H1 (cell line): Measurements from ENCODE around the gene RASGEF1C. TPM values are rescaled to one million over a fixed set of nuclear protein-coding genes. Genes with fewer than 3 reads are reported as not detected.

Experiments used
- RAD21 ChIP-seq, 2 experiments: IDR thresholded peaks in 1 of 2; conservative IDR thresholded peaks in 1 of 2; 2 replicates each; pipeline ENCODE4 v1.6.1; 2011; ENCODE audit warnings: low read depth in 2 of 2, low read length in 2 of 2, improper control_type of control experiment in 1 of 2, inconsistent platforms in 1 of 2, mild to moderate bottlenecking in 1 of 2, moderate library complexity in 1 of 2
- polyA plus RNA-seq, 7 experiments: library from polyadenylated mRNA; depleted of rRNA in 3 of 7; stranded (reverse) in 5 of 7; unstranded in 2 of 7; fragments of >200 nt in 5 of 7; fragments of 200-250 nt in 2 of 7; gene quantifications; 1 replicate in 5 of 7; 2 replicates in 1 of 7; 4 replicates in 1 of 7; pipeline versions ENCODE4 v1.2.1 to v1.2.3, GENCODE V29; 2011 to 2013; ENCODE audit warnings: missing spikeins in 2 of 7, mixed read lengths in 2 of 7
- total RNA-seq: library from RNA; stranded (reverse); fragmentation: NEBNext Ultra II Directional; extraction: Animal tissue kit (Norgen Biotek cat#: 25700); gene quantifications from 2 replicates; pipeline ENCODE4 v1.2.1, GENCODE V29; 2021

The RASGEF1C gene
- total and polyA plus RNA-seq, 2 of the 8 experiments (the other 6 are each of a cell fraction or from before 2014, with no cell fraction given) = 0.26 to 0.61 TPM

GRCh38 chr5:180088561-180088960 lies 120.5 kb downstream of the RASGEF1C start (continued):
- TF ChIP-seq RAD21 (IDR thresholded peaks at IDR 0.05 in 1 of 2, conservative IDR thresholded peaks at IDR 0.05 in 1 of 2; ENCODE audit: low read depth in 2 of 2, low read length in 2 of 2) = no peak
- TF ChIP-seq, all 59 proteins: peak for 0
